Sigmoid colon (tissue), 4 donors: ENCODE data around the gene CDH20.

ENCODE experiments used
- EP300 ChIP-seq, 4 donors: sonication (generic); formaldehyde crosslinking; IDR thresholded peaks; one replicate each; pipeline ENCODE4 v1.6.1; 2017; ENCODE audit warnings: antibody characterized with exemption in 4 of 4
- TF ChIP-seq, protein P1 (sequence below), 4 experiments: fragments of 450-650 bp in 3 of 4; fragments of 200-600 bp in 1 of 4; IDR thresholded peaks; one replicate each; pipeline ENCODE4 v1.5.1; 2016 to 2019; ENCODE audit warnings: antibody characterized with exemption in 4 of 4, mild to moderate bottlenecking in 3 of 4, moderate library complexity in 2 of 4

DNA sequence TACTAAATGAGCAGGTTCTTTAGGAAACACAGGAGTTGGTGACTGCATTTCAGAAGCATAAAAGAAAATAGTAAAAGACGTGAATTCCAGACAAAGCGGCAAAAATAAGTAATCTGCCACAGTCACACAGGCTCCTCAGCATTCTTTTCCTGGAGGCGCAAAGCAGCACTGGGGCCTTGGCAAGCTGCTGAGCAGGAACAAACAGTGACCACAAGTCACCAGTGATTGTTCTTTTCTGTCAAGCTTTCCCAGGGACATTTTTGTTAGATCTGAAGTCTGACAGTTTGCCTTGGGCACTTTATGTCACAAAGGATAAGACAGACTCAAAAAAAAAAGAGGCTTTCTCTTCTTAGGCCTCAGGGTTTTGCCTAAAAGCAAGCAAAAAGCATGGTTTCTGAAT, 216.2 kb downstream of the CDH20 start:
- TF ChIP-seq, protein P1, sequence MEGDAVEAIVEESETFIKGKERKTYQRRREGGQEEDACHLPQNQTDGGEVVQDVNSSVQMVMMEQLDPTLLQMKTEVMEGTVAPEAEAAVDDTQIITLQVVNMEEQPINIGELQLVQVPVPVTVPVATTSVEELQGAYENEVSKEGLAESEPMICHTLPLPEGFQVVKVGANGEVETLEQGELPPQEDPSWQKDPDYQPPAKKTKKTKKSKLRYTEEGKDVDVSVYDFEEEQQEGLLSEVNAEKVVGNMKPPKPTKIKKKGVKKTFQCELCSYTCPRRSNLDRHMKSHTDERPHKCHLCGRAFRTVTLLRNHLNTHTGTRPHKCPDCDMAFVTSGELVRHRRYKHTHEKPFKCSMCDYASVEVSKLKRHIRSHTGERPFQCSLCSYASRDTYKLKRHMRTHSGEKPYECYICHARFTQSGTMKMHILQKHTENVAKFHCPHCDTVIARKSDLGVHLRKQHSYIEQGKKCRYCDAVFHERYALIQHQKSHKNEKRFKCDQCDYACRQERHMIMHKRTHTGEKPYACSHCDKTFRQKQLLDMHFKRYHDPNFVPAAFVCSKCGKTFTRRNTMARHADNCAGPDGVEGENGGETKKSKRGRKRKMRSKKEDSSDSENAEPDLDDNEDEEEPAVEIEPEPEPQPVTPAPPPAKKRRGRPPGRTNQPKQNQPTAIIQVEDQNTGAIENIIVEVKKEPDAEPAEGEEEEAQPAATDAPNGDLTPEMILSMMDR (IDR thresholded peaks at IDR 0.05): no peak
- no peak for TF ChIP-seq EP300 (IDR thresholded peaks at IDR 0.05)
